T-cell (primary cell): Measurements from ENCODE around the gene RNF227. TPM values are rescaled to one million over a fixed set of nuclear protein-coding genes. Genes with fewer than 3 reads are reported as not detected.

Experiments used
- ATAC-seq, 4 experiments: fragments of 200-7000 bp in 3 of 4; fragments of 150-1000 bp in 1 of 4; cut with Tn5 transposase; replicated peaks in 1 of 4; 1 replicate in 3 of 4; 2 replicates in 1 of 4; pipeline ENCODE4 v1.10.0; 2021; ENCODE audit warnings: moderate library complexity in 3 of 4, mild to moderate bottlenecking in 2 of 4, moderate number of reproducible peaks in 1 of 4
- CTCF ChIA-PET, 2 donors: fragments of 300-600 bp; sonication (Branson Sonifier 250); formaldehyde crosslinking; loops; one replicate each; lab custom pipeline; 2022; ENCODE audit warnings: antibody characterized with exemption in 2 of 2; lab: Charles Lee
- POLR2A ChIA-PET, 2 donors: fragments of 300-600 bp; sonication (Branson Sonifier 250); formaldehyde crosslinking; loops; one replicate each; lab custom pipeline; 2022; ENCODE audit warnings: antibody characterized with exemption in 2 of 2; lab: Charles Lee
- DNase-seq, 35 experiments: peaks; one replicate each; pipeline versions ENCODE4 v3.0.0 to v3.0.0-alpha.2; 2013 to 2023
- H3K27ac ChIP-seq: one replicate; pipeline ENCODE4 v1.5.1; 2013; ENCODE audit warnings: low read length
- H3K27me3 ChIP-seq, 2 experiments: replicated peaks in 1 of 2; 1 replicate in 1 of 2; 2 replicates in 1 of 2; pipeline versions ENCODE4 v1.6.1 to v1.7.0; 2013; ENCODE audit warnings: low read length in 1 of 2, mixed read lengths in 1 of 2; ENCODE audit not compliant: control insufficient read depth in 2 of 2, insufficient read depth in 2 of 2; ENCODE audit errors: extremely low read depth in 1 of 2
- H3K36me3 ChIP-seq, 2 donors: 1 replicate in 1 of 2; 2 replicates in 1 of 2; pipeline versions ENCODE4 v1.6.1 to v1.7.0; 2013; ENCODE audit warnings: low read length in 1 of 2; ENCODE audit not compliant: control insufficient read depth in 2 of 2, insufficient read depth in 1 of 2; ENCODE audit errors: extremely low read depth in 1 of 2
- H3K4me1 ChIP-seq, 2 experiments: 1 replicate in 1 of 2; 2 replicates in 1 of 2; pipeline versions ENCODE4 v1.6.1 to v1.7.0; 2013; ENCODE audit warnings: low read length in 2 of 2, mixed read lengths in 1 of 2; ENCODE audit not compliant: insufficient read depth in 2 of 2, control insufficient read depth in 1 of 2; ENCODE audit errors: extremely low read depth in 1 of 2
- H3K4me3 ChIP-seq, 2 donors: 1 replicate in 1 of 2; 2 replicates in 1 of 2; pipeline versions ENCODE4 v1.5.1 to v1.7.0; 2013; ENCODE audit warnings: mild to moderate bottlenecking in 2 of 2, low read length in 1 of 2, moderate library complexity in 1 of 2; ENCODE audit not compliant: control insufficient read depth in 1 of 2; ENCODE audit errors: extremely low read depth in 1 of 2
- H3K9me3 ChIP-seq: 2 replicates; pipeline ENCODE4 v1.7.0; 2013
- H3K27ac Mint-ChIP-seq, 2 donors: one replicate each; pipeline ENCODE4 v1.8.0; 2020 to 2021; ENCODE audit warnings: mild to moderate bottlenecking in 2 of 2, mixed read lengths in 2 of 2
- H3K27me3 Mint-ChIP-seq, 2 donors: one replicate each; pipeline ENCODE4 v1.8.0; 2021 to 2022; ENCODE audit warnings: mixed read lengths in 2 of 2
- H3K36me3 Mint-ChIP-seq: one replicate; pipeline ENCODE4 v1.8.0; 2021; ENCODE audit warnings: mixed read lengths
- H3K4me1 Mint-ChIP-seq, 3 donors: one replicate each; pipeline ENCODE4 v1.8.0; 2020 to 2022; ENCODE audit warnings: mixed read lengths in 3 of 3, mild to moderate bottlenecking in 1 of 3
- H3K4me3 Mint-ChIP-seq, 3 donors: one replicate each; pipeline ENCODE4 v1.8.0; 2020 to 2022; ENCODE audit warnings: mild to moderate bottlenecking in 3 of 3, mixed read lengths in 3 of 3, moderate library complexity in 3 of 3
- H3K9me3 Mint-ChIP-seq, 3 donors: one replicate each; pipeline ENCODE4 v1.8.0; 2020 to 2022; ENCODE audit warnings: mixed read lengths in 3 of 3
- WGBS: methylation state at CpG from one replicate; pipeline ENCODE4 v1.1.5; 2013; ENCODE audit warnings: missing lambda C conversion rate; ENCODE audit not compliant: insufficient coverage; 5-methylcytosine and 5-hydroxymethylcytosine counted together
- total RNA-seq, 35 experiments: library from RNA in 6 of 35; stranded (reverse) in 6 of 35; fragments of 120-200 nt in 1 of 35; gene quantifications; one replicate each; pipeline versions ENCODE4 v1.2.1 to v1.2.4 and lab custom pipeline; 2013 to 2026

Gene RNF227
- total RNA-seq, 5 donors from 2014 or later (not counting 1 experiment from before 2014, with no cell fraction given): 2.9 to 7.3 (median 5.2) TPM

DNA sequence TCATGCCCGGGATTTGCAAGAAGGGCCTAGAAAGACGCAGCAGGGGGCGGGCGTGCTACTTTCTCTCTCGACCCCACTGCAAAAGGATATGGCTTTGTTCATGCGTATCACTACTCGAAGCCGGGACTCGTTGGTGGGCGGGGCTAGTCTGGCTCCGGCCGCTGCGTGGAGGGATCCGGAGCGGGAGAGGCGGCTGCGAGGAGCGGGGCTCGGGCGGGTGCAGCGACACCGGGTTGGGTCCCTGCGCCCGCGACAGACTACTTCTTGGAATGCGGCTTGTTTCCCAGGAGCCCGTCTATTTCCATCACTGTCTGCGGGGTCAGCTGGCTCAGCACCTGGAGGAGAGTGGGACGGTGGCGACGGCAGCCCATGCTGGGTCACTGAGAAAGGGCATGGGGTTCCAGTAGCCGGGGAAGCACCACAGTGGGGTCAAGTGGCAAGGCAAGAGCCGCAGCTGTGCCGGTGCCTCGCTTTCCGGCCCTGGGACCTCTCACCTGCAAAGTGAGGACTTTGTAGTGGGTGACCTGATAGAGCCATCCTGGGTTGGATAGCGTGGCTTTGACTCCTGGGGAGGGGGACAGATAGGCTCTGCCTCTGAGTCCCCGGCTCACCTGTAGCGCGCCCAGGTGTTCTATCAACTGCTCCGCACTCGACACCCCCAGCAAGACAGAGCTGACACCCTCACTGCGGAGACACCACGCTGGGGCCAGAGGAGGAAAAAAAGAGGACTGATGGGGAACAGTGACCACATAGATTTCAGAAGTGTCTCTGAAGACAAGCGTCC, 6.9 kb upstream of the RNF227 start:
- peak overlapping the region; percentile 60 to 64 for H3K4me3 ChIP-seq
- H3K9me3 Mint-ChIP-seq: no peaks in the 10 kb centered on the region
- ChIA-PET CTCF (interaction anchor here in 1 of 2 donors (1.0 kb wide), 1 partner anchor 66 kb away, joined by 3 read pairs; no protein-coding TSS in a partner anchor), POLR2A (no interaction called here)
- peak overlapping the region; percentile 90 to 95 for H3K27ac Mint-ChIP-seq
- peaks cover 3% of the 10 kb centered on the region for H3K36me3 Mint-ChIP-seq
- H3K4me1 Mint-ChIP-seq: peaks cover 18 to 22% (median 19%) of the 10 kb centered on the region in 3 donors
- H3K4me3 Mint-ChIP-seq: peak overlapping the region; percentile 76 to 84 (median 80)
- H3K36me3 ChIP-seq: peaks cover 2 to 3% of the 10 kb centered on the region in 2 donors
- no peaks in the 10 kb centered on the region for H3K9me3 ChIP-seq
- peak; percentile 70 to 89 (median 82) for DNase-seq
- peak overlapping the region; percentile 80 for H3K27ac ChIP-seq
- H3K4me1 ChIP-seq: peaks cover 3 to 18% of the 10 kb centered on the region in 2 experiments
- H3K27me3 Mint-ChIP-seq: no peaks in the 10 kb centered on the region
- 21% methylated on average over 43 of the region's 45 CpGs for WGBS
- H3K27me3 ChIP-seq: no peaks in the 10 kb centered on the region
- peak; percentile 94 to 96 (median 95) for ATAC-seq

DNA sequence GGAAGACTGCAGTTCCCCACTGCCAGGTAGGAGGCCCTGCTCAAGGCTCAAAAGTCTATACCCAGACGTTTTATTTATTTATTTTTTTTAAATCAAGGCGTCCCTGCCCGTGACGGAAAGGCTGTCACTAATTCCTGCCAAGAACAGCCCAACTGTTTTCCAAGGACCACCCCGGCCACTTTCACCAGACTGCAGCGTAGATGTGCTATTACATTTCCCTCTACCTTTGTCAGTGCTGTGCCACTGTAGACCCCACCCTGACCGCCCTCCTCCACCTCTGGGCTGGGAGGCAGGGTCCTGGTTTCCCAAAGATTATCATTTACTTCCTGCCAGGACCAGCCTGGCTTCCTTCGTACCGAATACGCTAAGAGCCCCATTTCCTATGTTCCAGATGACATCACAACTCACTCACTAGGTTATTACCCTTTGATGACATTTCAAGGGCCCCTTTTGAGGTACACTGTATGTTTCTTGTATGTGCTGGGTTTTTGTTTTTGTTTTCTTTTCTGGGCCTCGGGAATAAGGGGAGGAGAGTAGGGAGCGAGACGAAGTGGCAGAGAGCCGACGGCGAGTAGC, 6.3 kb upstream of the RNF227 start:
- Mint-ChIP-seq H3K27me3 (no peaks in the 10 kb centered on the region), H3K4me1 (peaks cover 17 to 24% (median 19%) of the 10 kb centered on the region in 3 donors), H3K27ac (peak overlapping the region; percentile 90 to 95), H3K9me3 (no peaks in the 10 kb centered on the region), H3K36me3 (no peaks in the 10 kb centered on the region), H3K4me3 (peak overlapping the region; percentile 76 to 84 (median 80))
- Histone ChIP-seq H3K9me3 (no peaks in the 10 kb centered on the region), H3K27me3 (no peaks in the 10 kb centered on the region), H3K4me3 (peak overlapping the region; percentile 60 to 64), H3K27ac (peak overlapping the region; percentile 80), H3K36me3 (peaks cover 0 to 3% of the 10 kb centered on the region in 2 donors), H3K4me1 (peaks cover 3 to 18% of the 10 kb centered on the region in 2 experiments)
- WGBS: 54% methylated on average over 14 of the region's 16 CpGs
- ChIA-PET CTCF (interaction anchor here in 1 of 2 donors (1.0 kb wide), 1 partner anchor 66 kb away, joined by 3 read pairs; no protein-coding TSS in a partner anchor), POLR2A (no interaction called here)
- DNase-seq (no peak), ATAC-seq (peak; percentile 28 to 76 (median 32))

DNA sequence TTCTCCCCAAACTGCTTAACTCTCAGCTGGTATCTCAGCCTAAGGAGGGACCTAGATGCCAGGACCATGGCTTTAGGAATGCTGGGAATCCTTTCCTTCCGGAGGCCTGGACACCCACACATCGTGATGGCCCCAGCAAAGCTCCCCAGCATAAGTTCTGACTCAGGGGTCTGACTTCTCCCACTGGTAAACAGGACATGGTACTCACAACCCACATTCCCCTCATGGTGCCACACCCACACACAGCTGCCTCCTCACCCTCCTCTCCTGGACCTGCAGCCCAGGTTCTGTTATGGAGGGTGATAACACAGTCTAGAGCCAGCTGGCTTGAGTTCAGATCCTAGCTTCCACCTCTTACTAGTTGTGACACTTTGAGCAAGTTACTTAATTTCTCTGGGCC, 719 bp upstream of the RNF227 start:
- CTCF ChIA-PET: interaction anchor here in 1 of 2 donors (0.6 to 2.6 kb wide), 4 partner anchors 15 to 73 kb away, joined by 3 to 24 read pairs (median 6); partner anchors contain the start of genes CNTROB, CYB5D1, NAA38 and TRAPPC1
- H3K9me3 ChIP-seq: no peaks in the 10 kb centered on the region
- peaks cover 2% of the 10 kb centered on the region for H3K36me3 Mint-ChIP-seq
- 100% methylated on average over 1 of the region's 2 CpGs for WGBS
- H3K9me3 Mint-ChIP-seq: no peaks in the 10 kb centered on the region
- no peak for DNase-seq
- H3K4me3 ChIP-seq: peak overlapping the region; percentile 17 to 65
- no peak for ATAC-seq
- POLR2A ChIA-PET: no interaction called here
- H3K36me3 ChIP-seq: peaks cover 1 to 2% of the 10 kb centered on the region in 2 donors
- H3K27ac Mint-ChIP-seq: peak overlapping the region; percentile 87 to 90
- H3K4me1 Mint-ChIP-seq: peaks cover 30 to 34% (median 33%) of the 10 kb centered on the region in 3 donors
- H3K4me3 Mint-ChIP-seq: peak overlapping the region; percentile 83 to 92 (median 91)
- H3K27me3 Mint-ChIP-seq: no peaks in the 10 kb centered on the region
- peak overlapping the region; percentile 85 for H3K27ac ChIP-seq
- peaks cover 17 to 21% of the 10 kb centered on the region in 2 experiments for H3K4me1 ChIP-seq
- no peaks in the 10 kb centered on the region for H3K27me3 ChIP-seq

DNA sequence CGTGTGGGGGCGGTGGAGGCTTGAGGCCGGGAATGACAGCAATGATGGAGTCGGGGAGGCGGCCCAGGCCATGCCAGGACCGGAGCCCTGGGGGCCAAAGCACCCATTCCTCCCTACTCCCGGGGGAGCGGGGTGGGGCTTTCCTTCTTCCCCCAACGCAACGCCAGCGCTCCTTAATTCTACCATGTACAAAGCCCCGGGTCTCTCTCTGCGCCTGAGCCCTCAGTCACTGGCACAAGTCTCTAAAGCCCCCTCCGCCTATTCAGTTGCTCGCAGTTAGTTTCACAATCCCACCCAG, 245 bp upstream of the RNF227 start:
- Histone ChIP-seq H3K4me1 (peaks cover 18 to 21% of the 10 kb centered on the region in 2 experiments), H3K36me3 (peaks cover 6 to 7% of the 10 kb centered on the region in 2 donors), H3K27ac (peak overlapping the region; percentile 85), H3K9me3 (no peaks in the 10 kb centered on the region), H3K27me3 (no peaks in the 10 kb centered on the region), H3K4me3 (peak overlapping the region; percentile 17 to 65)
- POLR2A ChIA-PET: no interaction called here
- 60% methylated on average over 11 of the region's 15 CpGs for WGBS
- H3K36me3 Mint-ChIP-seq: peaks cover 5% of the 10 kb centered on the region
- DNase-seq: no peak
- H3K27ac Mint-ChIP-seq: peak overlapping the region; percentile 87 to 90
- ATAC-seq: no peak
- CTCF ChIA-PET: interaction anchor here (0.7 to 2.6 kb wide), 6 partner anchors 16 to 391 kb away, joined by 3 to 24 read pairs (median 3); partner anchors contain the start of genes CNTROB (in 1 of the 2), CYB5D1 (in 1 of the 2), NAA38 (in 1 of the 2) and TRAPPC1 (in 1 of the 2)
- H3K27me3 Mint-ChIP-seq: no peaks in the 10 kb centered on the region
- H3K4me1 Mint-ChIP-seq: peaks cover 27 to 36% (median 32%) of the 10 kb centered on the region in 3 donors
- H3K9me3 Mint-ChIP-seq: no peaks in the 10 kb centered on the region
- H3K4me3 Mint-ChIP-seq: peak overlapping the region; percentile 83 to 92 (median 91)

- peaks cover 16 to 18% of the 10 kb centered on the region in 2 donors for H3K36me3 ChIP-seq
- Mint-ChIP-seq H3K27ac (peak overlapping the region; percentile 85 to 94), H3K4me1 (peaks cover 27 to 36% (median 32%) of the 10 kb centered on the region in 3 donors), H3K27me3 (no peaks in the 10 kb centered on the region), H3K36me3 (peaks cover 16% of the 10 kb centered on the region), H3K4me3 (peak overlapping the region; percentile 83 to 92 (median 91)), H3K9me3 (no peaks in the 10 kb centered on the region)
- H3K27ac ChIP-seq: peak overlapping the region; percentile 70
- H3K27me3 ChIP-seq: no peaks in the 10 kb centered on the region
- H3K4me1 ChIP-seq: peaks cover 18 to 21% of the 10 kb centered on the region in 2 experiments
- ChIA-PET CTCF (interaction anchor here (0.7 to 2.6 kb wide), 5 partner anchors 32 to 75 kb away, joined by 3 to 24 read pairs (median 3); partner anchors contain the start of gene NAA38 (in 1 of the 2)), POLR2A (interaction anchor here (0.6 to 0.7 kb wide), 2 partner anchors 23 to 68 kb away, joined by 4 to 6 read pairs; no protein-coding TSS in a partner anchor)
- ATAC-seq (peak in 3 of 4 experiments; percentile 37 to 46 (median 41)), DNase-seq (peak in 2 of 35 experiments; percentile 12 to 27)
- peak overlapping the region; percentile 65 to 77 for H3K4me3 ChIP-seq
- no peaks in the 10 kb centered on the region for H3K9me3 ChIP-seq
- WGBS: 1% methylated on average over 9 of the region's 15 CpGs
Observed at GRCh38 chr17:7915179-7915610, 894 bp downstream of the RNF227 start.
